Activated T-cell treated with anti-CD3 and anti-CD28 coated beads for 24 hours (primary cell): Measurements from ENCODE around the gene OR2V1.
"Not testable (repeated sequence)": the region's sequence is repeated elsewhere in the genome, so short reads cannot be mapped to it uniquely, and the experiment has no call there.

Source experiments
- DNase-seq: peaks from one replicate; pipeline ENCODE4 v3.0.0-alpha.2; 2020; ENCODE audit warnings: low read depth

OR2V1 gene

GRCh38 chr5:181101930-181102674 lies 28.9 kb downstream of the OR2V1 start:
- DNase-seq: not testable (repeated sequence)

GRCh38 chr5:181101030-181101641 lies 29.8 kb downstream of the OR2V1 start:
- not testable (repeated sequence) for DNase-seq

GRCh38 chr5:181100121-181100875 lies 30.7 kb downstream of the OR2V1 start:
- no peak for DNase-seq

- DNase-seq: no peak
These were observed 31.3 kb downstream of the OR2V1 start for GRCh38 chr5:181099602-181100086.

GRCh38 chr5:181098762-181099601 lies 32.0 kb downstream of the OR2V1 start:
- DNase-seq: no peak

- not testable (repeated sequence) for DNase-seq
These were observed 33.0 kb downstream of the OR2V1 start for GRCh38 chr5:181097759-181098491.

- DNase-seq: not testable (repeated sequence)
These were observed 33.6 kb downstream of the OR2V1 start for GRCh38 chr5:181097383-181097753.

GRCh38 chr5:181096721-181097382 lies 34.1 kb downstream of the OR2V1 start:
- DNase-seq: not testable (repeated sequence)

GRCh38 chr5:181095162-181095561 lies 35.8 kb downstream of the OR2V1 start:
- DNase-seq: not testable (repeated sequence)

GRCh38 chr5:181092428-181092827 lies 38.5 kb downstream of the OR2V1 start:
- no peak for DNase-seq

GRCh38 chr5:181088289-181088688 lies 42.7 kb downstream of the OR2V1 start:
- no peak for DNase-seq

- no peak for DNase-seq
These were observed 43.7 kb downstream of the OR2V1 start for GRCh38 chr5:181087309-181087708.

- DNase-seq: no peak
These were observed 44.1 kb downstream of the OR2V1 start for GRCh38 chr5:181086884-181087205.

GRCh38 chr5:181086026-181086883 lies 44.7 kb downstream of the OR2V1 start:
- no peak for DNase-seq

GRCh38 chr5:181084621-181085195 lies 46.3 kb downstream of the OR2V1 start:
- no peak for DNase-seq

GRCh38 chr5:181081989-181082388 lies 49.0 kb downstream of the OR2V1 start:
- DNase-seq: no peak

GRCh38 chr5:181076920-181077319 lies 54.0 kb downstream of the OR2V1 start:
- no peak for DNase-seq
